ENCODE data around the gene PABPC1L. TPM values are rescaled to one million over a fixed set of nuclear protein-coding genes. Genes with fewer than 3 reads are reported as not detected.

The PABPC1L gene
- total RNA-seq, 1 experiment from 2014 or later = 83.5 TPM

DNA sequence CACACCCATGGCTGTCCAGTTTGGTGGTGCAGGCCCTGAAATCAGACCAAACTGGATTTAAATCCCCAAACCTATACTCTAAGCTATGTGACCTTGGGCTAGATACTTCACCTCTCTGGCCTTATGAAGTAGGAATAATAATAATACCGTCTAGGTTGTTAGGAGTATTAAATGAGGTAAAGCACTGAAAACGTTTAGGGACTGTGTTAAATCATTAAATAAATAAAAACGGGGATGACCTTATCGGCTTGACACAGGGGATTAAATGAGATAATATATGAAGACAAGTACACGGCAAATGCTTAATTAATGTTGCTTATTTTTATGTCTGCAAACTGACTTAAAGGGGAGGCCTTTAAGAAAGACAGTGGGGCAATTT, 55.8 kb downstream of the PABPC1L start:
- Histone ChIP-seq H2AK5ac (ENCODE audit: insufficient read length, low read length) (no peak overlapping the region), H2BK15ac (ENCODE audit: low read depth, low read length) (no peak overlapping the region), H3K4me1 (ENCODE audit: insufficient read depth, low read length) (no peaks in the 10 kb centered on the region), H3K79me1 (ENCODE audit: insufficient read depth, low read depth, low read length, poor library complexity, severe bottlenecking) (no peaks in the 10 kb centered on the region), H4K5ac (ENCODE audit: insufficient read length, low read depth, low read length) (no peak overlapping the region), H3K27me3 (ENCODE audit: insufficient read depth, low read length) (no peaks in the 10 kb centered on the region; the same call in 1 of the 2 replicates), H3K14ac (ENCODE audit: insufficient read depth, low read length) (no peak overlapping the region), H2BK12ac (ENCODE audit: insufficient read length, low read depth, low read length) (no peak overlapping the region), H2BK20ac (ENCODE audit: low read depth, low read length, poor library complexity, severe bottlenecking) (no peak overlapping the region), H3K4ac (ENCODE audit: low read depth, low read length) (no peak overlapping the region), H3K23me2 (ENCODE audit: insufficient read length, low read depth, low read length, poor library complexity, severe bottlenecking) (peaks cover 5% of the 10 kb centered on the region), H3K18ac (ENCODE audit: insufficient read length, low read depth, low read length) (no peak overlapping the region), H4K91ac (ENCODE audit: insufficient read length, low read depth, low read length) (no peak overlapping the region), H4K20me1 (ENCODE audit: control insufficient read depth, insufficient read depth, insufficient read length) (no peaks in the 10 kb centered on the region), H2AFZ (ENCODE audit: low read length) (no peak overlapping the region), H3K27ac (ENCODE audit: insufficient read length, low read depth, low read length) (peak overlapping the region; percentile 11), H3K9ac (ENCODE audit: extremely low read depth, insufficient read length, low read length) (peak overlapping the region; percentile 15), H3K79me2 (ENCODE audit: insufficient read depth, low read length) (peaks cover 14% of the 10 kb centered on the region; the same call in 1 of the 2 replicates), H3K56ac (ENCODE audit: insufficient read length, low read depth, low read length) (no peak overlapping the region), H3K23ac (ENCODE audit: insufficient read length, low read depth, low read length) (no peak overlapping the region), H2BK120ac (ENCODE audit: low read depth, low read length, poor library complexity, severe bottlenecking) (no peak overlapping the region), H3K4me2 (ENCODE audit: insufficient read depth, insufficient read length, low read length) (peak overlapping the region; percentile 82), H3K9me3 (ENCODE audit: control insufficient read depth, low read depth, low read length) (no peaks in the 10 kb centered on the region), H2BK5ac (ENCODE audit: insufficient read length, low read length) (no peak overlapping the region), H4K8ac (replicated peaks; ENCODE audit: insufficient read length, low read depth, low read length) (no peak overlapping the region), H3T11ph (ENCODE audit: low read length) (no peak overlapping the region)
- Mint-ChIP-seq H3K27ac (peak overlapping the region in 1 of 3 experiments; percentile 63; a peak in 2 of 7 replicates), H3K27me3 (ENCODE audit: low read depth) (peaks cover 41% of the 10 kb centered on the region), H3K4me1 (peaks cover 44 to 51% of the 10 kb centered on the region in 2 experiments), H3K4me3 (peak overlapping the region; percentile 100), H3K36me3 (ENCODE audit: insufficient read depth in 1 of 3, low read depth in 3 of 3) (peaks cover 0 to 2% (median 0%) of the 10 kb centered on the region in 3 experiments; a peak in 1 of 7 replicates), H3K9me3 (no peaks in the 10 kb centered on the region; a peak in 2 of 5 replicates)
- no CpG with 5 or more reads among the region's 5 CpGs for WGBS (ENCODE audit: extremely low coverage, insufficient read length, low lambda C conversion rate)
- TF ChIP-seq, protein P1, sequence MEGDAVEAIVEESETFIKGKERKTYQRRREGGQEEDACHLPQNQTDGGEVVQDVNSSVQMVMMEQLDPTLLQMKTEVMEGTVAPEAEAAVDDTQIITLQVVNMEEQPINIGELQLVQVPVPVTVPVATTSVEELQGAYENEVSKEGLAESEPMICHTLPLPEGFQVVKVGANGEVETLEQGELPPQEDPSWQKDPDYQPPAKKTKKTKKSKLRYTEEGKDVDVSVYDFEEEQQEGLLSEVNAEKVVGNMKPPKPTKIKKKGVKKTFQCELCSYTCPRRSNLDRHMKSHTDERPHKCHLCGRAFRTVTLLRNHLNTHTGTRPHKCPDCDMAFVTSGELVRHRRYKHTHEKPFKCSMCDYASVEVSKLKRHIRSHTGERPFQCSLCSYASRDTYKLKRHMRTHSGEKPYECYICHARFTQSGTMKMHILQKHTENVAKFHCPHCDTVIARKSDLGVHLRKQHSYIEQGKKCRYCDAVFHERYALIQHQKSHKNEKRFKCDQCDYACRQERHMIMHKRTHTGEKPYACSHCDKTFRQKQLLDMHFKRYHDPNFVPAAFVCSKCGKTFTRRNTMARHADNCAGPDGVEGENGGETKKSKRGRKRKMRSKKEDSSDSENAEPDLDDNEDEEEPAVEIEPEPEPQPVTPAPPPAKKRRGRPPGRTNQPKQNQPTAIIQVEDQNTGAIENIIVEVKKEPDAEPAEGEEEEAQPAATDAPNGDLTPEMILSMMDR (conservative IDR thresholded peaks at IDR 0.05) = no peak
- no peak for DNase-seq
